Motor neuron (in vitro differentiated cells): ENCODE data around the gene SWAP70. TPM values are rescaled to one million over a fixed set of nuclear protein-coding genes. Genes with fewer than 3 reads are reported as not detected.
"Not testable (repeated sequence)": the region's sequence is repeated elsewhere in the genome, so short reads cannot be mapped to it uniquely, and the experiment has no call there.

Experiments used
- ATAC-seq, 8 experiments: fragments of 200-7000 bp; cut with Tn5 transposase; replicated peaks in 6 of 8; 2 replicates each; pipeline ENCODE4 v1.8.0; 2021; ENCODE audit warnings: mild to moderate bottlenecking in 8 of 8, moderate library complexity in 8 of 8
- H3K27ac ChIP-seq, 2 donors: fragments of 250-450 bp; sonication (Bioruptor Pico); 2 replicates each; pipeline ENCODE4 v1.9.0; 2021; ENCODE audit warnings: antibody characterized with exemption in 2 of 2, mild to moderate bottlenecking in 2 of 2, moderate library complexity in 1 of 2
- H3K4me1 ChIP-seq, 2 donors: fragments of 250-450 bp; sonication (Bioruptor Pico); replicated peaks in 1 of 2; 2 replicates each; pipeline ENCODE4 v1.6.1; 2021; ENCODE audit warnings: antibody characterized with exemption in 2 of 2, mild to moderate bottlenecking in 2 of 2, moderate library complexity in 1 of 2
- H3K4me3 ChIP-seq, 5 donors: fragments of 250-450 bp; sonication (Bioruptor Pico); 2 replicates each; pipeline ENCODE4 v1.9.0; 2021; ENCODE audit warnings: antibody characterized with exemption in 5 of 5, mild to moderate bottlenecking in 5 of 5, moderate library complexity in 4 of 5
- WGBS, 10 experiments: fragments of 450-650 bp; shearing (Covaris generic); methylation state at CpG; one replicate each; pipeline ENCODE4 v1.0.0; 2022; 5-methylcytosine and 5-hydroxymethylcytosine counted together
- in situ Hi-C, 9 experiments: fragments of 400-800 bp; cut with MboI; loops; one replicate each; pipeline ENCODE4 v1.15.0; 2021; ENCODE audit warnings: low sequenced_read_pairs in 9 of 9, low pct_unique_long_range_greater_than_20kb in 2 of 9; ENCODE audit not compliant: unreplicated experiment in 9 of 9
- total RNA-seq, 8 experiments: library from RNA; unstranded; fragments of 300-600 nt; gene quantifications; 2 replicates each; pipeline versions ENCODE4 v1.2.3 to v1.2.4, GENCODE V29; 2022

Gene SWAP70
- 10 to 100 TPM in 4 of 8 experiments, 1 to 10 TPM in 4; 4.3 to 14.3 (median 9.0) TPM for total RNA-seq

- WGBS, 10 experiments: 0 to 40% (median 2%) methylated on average over 1 to 5 of the region's 38 CpGs; no CpG with 5 or more reads in 6 of the 10 experiments
- peak; percentile 88 to 99 (median 98) for ATAC-seq
- no peaks in the 10 kb centered on the region for H3K4me1 ChIP-seq
- H3K27ac ChIP-seq: no peak within 1 kb of the TSS
- H3K4me3 ChIP-seq: peak within 1 kb of the TSS; percentile 60 to 83 (median 75)
- in situ Hi-C loops: no loop called here
Observed at GRCh38 chr11:9663699-9664275, at the start of gene SWAP70. TSS of gene SWAP70 (plus strand) at chr11:9664077. CDS start at chr11:9664180, 103 bp downstream.

- 60 to 100% (median 83%) methylated on average over 1 to 2 of the region's 2 CpGs; no CpG with 5 or more reads in 3 of the 10 experiments for WGBS, 10 experiments
- Histone ChIP-seq H3K27ac (no peak overlapping the region), H3K4me1 (no peaks in the 10 kb centered on the region), H3K4me3 (no peak overlapping the region)
- in situ Hi-C loops: no loop called here
- no peak for ATAC-seq
Observed at GRCh38 chr11:9615031-9615451, 48.8 kb upstream of the SWAP70 start.

GRCh38 chr11:9616042-9616675, 47.7 kb upstream of the SWAP70 start:
- no peaks in the 10 kb centered on the region for H3K4me1 ChIP-seq
- no peak overlapping the region for H3K27ac ChIP-seq
- no peak overlapping the region for H3K4me3 ChIP-seq
- WGBS, 10 experiments: 60 to 86% methylated on average over 1 of the region's 2 CpGs; no CpG with 5 or more reads in 8 of the 10 experiments
- in situ Hi-C loops: no loop called here
- no peak for ATAC-seq

GRCh38 chr11:9616858-9617257, 47.0 kb upstream of the SWAP70 start:
- no peaks in the 10 kb centered on the region for H3K4me1 ChIP-seq
- no peak overlapping the region for H3K27ac ChIP-seq
- WGBS, 10 experiments: 60 to 100% (median 100%) methylated on average over 1 to 4 of the region's 4 CpGs; no CpG with 5 or more reads in 1 of the 10 experiments
- in situ Hi-C loops: no loop called here
- no peak for ATAC-seq
- no peak overlapping the region for H3K4me3 ChIP-seq

- peak in 1 of 8 experiments; percentile 17 for ATAC-seq
- in situ Hi-C loops: no loop called here
- 6 to 100% (median 91%) methylated on average over 2 to 5 of the region's 5 CpGs for WGBS, 10 experiments
Observed at GRCh38 chr11:9617940-9618339, 45.9 kb upstream of the SWAP70 start.

GRCh38 chr11:9619004-9619403, 44.9 kb upstream of the SWAP70 start:
- 71 to 100% (median 100%) methylated on average over 1 of the region's 1 CpG; no CpG with 5 or more reads in 5 of the 10 experiments for WGBS, 10 experiments
- Histone ChIP-seq H3K27ac (no peak overlapping the region), H3K4me1 (no peaks in the 10 kb centered on the region), H3K4me3 (no peak overlapping the region)
- in situ Hi-C loops: no loop called here
- no peak for ATAC-seq

More at GRCh38 chr11:9617940-9618339, 45.9 kb upstream of the SWAP70 start:
- Histone ChIP-seq H3K4me1 (no peaks in the 10 kb centered on the region), H3K27ac (no peak overlapping the region), H3K4me3 (no peak overlapping the region)

- in situ Hi-C loops: no loop called here
- H3K4me3 ChIP-seq: no peak overlapping the region
- ATAC-seq: no peak
- H3K4me1 ChIP-seq: no peaks in the 10 kb centered on the region
- H3K27ac ChIP-seq: no peak overlapping the region
Observed at GRCh38 chr11:9619971-9620370, 43.9 kb upstream of the SWAP70 start.

DNA sequence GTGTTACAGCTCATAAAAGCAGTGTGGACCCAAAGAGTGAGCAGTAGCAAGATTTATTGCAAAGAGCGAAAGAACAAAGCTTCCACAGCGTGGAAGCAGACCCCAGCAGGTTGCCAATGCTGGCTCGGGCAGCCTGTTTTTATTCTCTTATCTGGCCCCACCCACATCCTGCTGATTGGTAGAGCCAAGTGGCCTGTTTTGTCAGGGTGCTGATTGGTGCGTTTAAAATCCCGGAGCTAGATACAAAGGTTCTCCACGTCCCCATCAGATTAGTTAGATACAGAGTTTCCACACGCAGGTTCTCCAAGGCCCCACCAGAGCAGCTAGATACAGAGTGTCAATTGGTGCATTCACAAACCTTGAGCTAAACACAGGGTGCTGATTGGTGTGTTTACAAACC, 41.5 kb upstream of the SWAP70 start:
- ATAC-seq, H3K27ac ChIP-seq, in situ Hi-C loops, H3K4me3 ChIP-seq: not testable (repeated sequence)
- WGBS, 10 experiments: 80 to 100% (median 88%) methylated on average over 1 to 3 of the region's 7 CpGs; no CpG with 5 or more reads in 7 of the 10 experiments
- H3K4me1 ChIP-seq: peaks cover 6 to 17% of the 10 kb centered on the region in 2 donors

DNA sequence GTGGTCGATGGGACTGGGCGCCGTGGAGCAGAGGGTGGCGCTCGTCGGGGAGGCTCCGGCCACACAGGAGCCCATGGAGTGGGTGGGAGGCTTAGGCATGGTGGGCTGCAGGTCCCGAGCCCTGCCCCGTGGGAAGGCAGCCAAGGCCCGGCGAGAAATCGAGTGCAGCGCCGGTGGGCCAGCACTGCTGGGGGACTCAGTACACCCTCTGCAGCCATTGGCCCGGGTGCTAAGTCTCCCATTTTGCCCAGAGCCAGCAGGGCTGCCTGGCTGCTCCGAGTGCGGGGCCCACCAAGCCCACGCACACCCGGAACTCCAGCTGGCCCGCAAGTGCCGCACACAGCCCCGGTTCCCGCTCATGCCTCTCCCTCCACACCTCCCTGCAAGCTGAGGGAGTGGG, 40.8 kb upstream of the SWAP70 start:
- WGBS, 10 experiments: 100% methylated on average over 2 of the region's 23 CpGs; no CpG with 5 or more reads in 9 of the 10 experiments
- H3K27ac ChIP-seq, in situ Hi-C loops, ATAC-seq, H3K4me3 ChIP-seq: not testable (repeated sequence)
- H3K4me1 ChIP-seq: peaks cover 6 to 19% of the 10 kb centered on the region in 2 donors

DNA sequence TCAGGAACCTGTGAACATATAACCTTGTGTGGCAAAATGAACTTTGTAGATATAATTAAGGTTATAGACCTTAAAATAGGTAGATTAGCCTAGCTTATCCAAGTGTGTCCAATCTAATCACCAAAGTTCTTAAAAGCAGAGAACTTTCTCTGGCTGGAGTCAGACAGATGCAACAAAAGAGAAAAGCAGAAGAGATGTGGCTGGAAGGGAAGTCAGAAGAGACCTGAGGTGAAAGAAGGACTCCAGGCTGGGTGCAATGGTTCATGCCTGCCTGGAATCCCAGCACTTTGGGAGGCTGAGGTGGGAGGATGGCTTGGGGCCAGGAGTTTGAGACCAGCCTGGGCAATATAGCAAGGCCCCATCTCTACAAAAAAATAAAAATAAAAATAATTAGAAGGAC, 39.4 kb upstream of the SWAP70 start:
- no peak for ATAC-seq
- no peak overlapping the region for H3K27ac ChIP-seq
- peaks cover 6 to 19% of the 10 kb centered on the region in 2 donors for H3K4me1 ChIP-seq
- no peak overlapping the region for H3K4me3 ChIP-seq
- in situ Hi-C loops: no loop called here

- ATAC-seq: peak in 3 of 8 experiments; percentile 79 to 99 (median 91)
- H3K27ac ChIP-seq: no peak overlapping the region
- no peak overlapping the region for H3K4me3 ChIP-seq
- peaks cover 6 to 19% of the 10 kb centered on the region in 2 donors for H3K4me1 ChIP-seq
- in situ Hi-C loops: no loop called here
- 19 to 100% (median 62%) methylated on average over 1 to 6 of the region's 6 CpGs; no CpG with 5 or more reads in 1 of the 10 experiments for WGBS, 10 experiments
Observed at GRCh38 chr11:9625162-9625561, 38.7 kb upstream of the SWAP70 start.

DNA sequence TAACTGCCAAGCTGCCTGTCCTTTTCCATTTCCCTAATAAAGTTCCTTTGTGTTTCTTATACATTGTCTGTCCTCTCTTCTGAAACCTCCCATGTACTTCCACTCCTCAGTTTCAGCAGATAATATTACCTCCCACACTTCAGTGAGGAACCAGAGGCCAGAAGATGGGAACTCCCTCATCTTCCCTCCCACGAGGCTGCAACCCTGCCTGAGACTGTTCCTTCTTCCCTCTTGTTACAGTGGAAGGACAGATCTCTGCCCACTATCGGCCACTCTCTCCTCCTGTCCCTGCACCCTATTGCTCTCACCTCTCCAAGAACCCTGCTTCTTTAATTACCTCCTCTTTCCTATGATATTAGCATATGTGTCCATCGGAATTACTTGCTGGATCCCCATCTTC, 38.1 kb upstream of the SWAP70 start:
- WGBS, 10 experiments: 0 to 100% (median 70%) methylated on average over 1 to 3 of the region's 3 CpGs
- Histone ChIP-seq H3K4me3 (no peak overlapping the region), H3K4me1 (peaks cover 6 to 19% of the 10 kb centered on the region in 2 donors), H3K27ac (no peak overlapping the region)
- ATAC-seq: peak in 2 of 8 experiments; percentile 23 to 45
- in situ Hi-C loops: no loop called here

- H3K4me1 ChIP-seq: peaks cover 6 to 19% of the 10 kb centered on the region in 2 donors
- H3K4me3 ChIP-seq: no peak overlapping the region
- 11 to 77% (median 44%) methylated on average over 1 to 9 of the region's 12 CpGs for WGBS, 10 experiments
- in situ Hi-C loops: no loop called here
- peak in 5 of 8 experiments; percentile 19 to 68 (median 42) for ATAC-seq
- peak overlapping the region; percentile 4 to 61 for H3K27ac ChIP-seq
Observed at GRCh38 chr11:9626496-9627394, 37.1 kb upstream of the SWAP70 start.
